Liver (tissue), 9 donors: ENCODE measurements around the gene NDRG2. TPM values are rescaled to one million over a fixed set of nuclear protein-coding genes. Genes with fewer than 3 reads are reported as not detected.

ENCODE experiments used
- DNase-seq: peaks from one replicate; pipeline ENCODE4 v3.0.0-alpha.2; 2017; ENCODE audit warnings: low spot score
- H3K27ac ChIP-seq, 2 donors: one replicate each; pipeline ENCODE4 v1.7.0; 2013; ENCODE audit warnings: inconsistent platforms in 2 of 2, low read length in 2 of 2, control low read depth in 1 of 2, low read depth in 1 of 2, mild to moderate bottlenecking in 1 of 2
- H3K27me3 ChIP-seq, 4 donors: one replicate each; pipeline versions ENCODE4 v1.6.1 to v1.7.0; 2013; ENCODE audit warnings: low read length in 3 of 4, inconsistent platforms in 1 of 4, mild to moderate bottlenecking in 1 of 4, moderate library complexity in 1 of 4; ENCODE audit not compliant: control insufficient read depth in 4 of 4, insufficient read depth in 4 of 4
- H3K36me3 ChIP-seq, 4 donors: one replicate each; pipeline versions ENCODE4 v1.6.1 to v1.7.0; 2013; ENCODE audit warnings: low read length in 3 of 4, mild to moderate bottlenecking in 3 of 4, low read depth in 1 of 4, moderate library complexity in 1 of 4; ENCODE audit not compliant: control insufficient read depth in 4 of 4, insufficient read depth in 3 of 4
- H3K4me1 ChIP-seq, 4 donors: one replicate each; pipeline versions ENCODE4 v1.6.1 to v1.7.0; 2013; ENCODE audit warnings: low read length in 3 of 4, mild to moderate bottlenecking in 3 of 4, moderate library complexity in 1 of 4; ENCODE audit not compliant: control insufficient read depth in 4 of 4, insufficient read depth in 4 of 4
- H3K4me3 ChIP-seq, 3 donors: one replicate each; pipeline versions ENCODE4 v1.6.1 to v1.7.0; 2013; ENCODE audit warnings: low read length in 3 of 3, control low read depth in 1 of 3, low read depth in 1 of 3, mild to moderate bottlenecking in 1 of 3
- H3K9ac ChIP-seq, 2 donors: one replicate each; pipeline ENCODE4 v1.7.0; 2013; ENCODE audit warnings: low read length in 2 of 2, mild to moderate bottlenecking in 2 of 2, moderate library complexity in 2 of 2, control low read depth in 1 of 2, low read depth in 1 of 2
- H3K9me3 ChIP-seq, 4 donors: one replicate each; pipeline versions ENCODE4 v1.6.1 to v1.7.0; 2013; ENCODE audit warnings: low read length in 3 of 4; ENCODE audit not compliant: control insufficient read depth in 4 of 4
- ATF3 ChIP-seq: IDR thresholded peaks from 2 replicates; pipeline ENCODE4 v1.6.1; 2016; ENCODE audit warnings: antibody characterized with exemption
- CTCF ChIP-seq: fragments of 150-350 bp; IDR thresholded peaks from 2 replicates; pipeline ENCODE4 v1.5.1; 2017; ENCODE audit warnings: improper control_type of control experiment, low read depth, low read length; ENCODE audit not compliant: missing input control
- EGR1 ChIP-seq, 2 donors: IDR thresholded peaks; 2 replicates each; pipeline ENCODE4 v1.6.1; 2016 to 2018; ENCODE audit warnings: antibody characterized with exemption in 2 of 2, low read depth in 2 of 2
- FOXA1 ChIP-seq: IDR thresholded peaks from 2 replicates; pipeline ENCODE4 v1.6.1; 2016; ENCODE audit warnings: antibody characterized with exemption
- FOXA2 ChIP-seq: IDR thresholded peaks from 2 replicates; pipeline ENCODE4 v1.6.1; 2016; ENCODE audit warnings: antibody characterized with exemption
- HNF4A ChIP-seq, 2 donors: conservative IDR thresholded peaks; 2 replicates each; pipeline ENCODE4 v1.6.1; 2016; ENCODE audit warnings: antibody characterized with exemption in 2 of 2, mild to moderate bottlenecking in 2 of 2
- JUND ChIP-seq, 2 donors: IDR thresholded peaks; 2 replicates each; pipeline ENCODE4 v1.6.1; 2016; ENCODE audit warnings: antibody characterized with exemption in 2 of 2
- MAX ChIP-seq: IDR thresholded peaks from 2 replicates; pipeline ENCODE4 v1.6.1; 2016; ENCODE audit warnings: antibody characterized with exemption
- NR2F2 ChIP-seq: IDR thresholded peaks from 2 replicates; pipeline ENCODE4 v1.6.1; 2016; ENCODE audit warnings: antibody characterized with exemption
- RAD21 ChIP-seq, 2 donors: IDR thresholded peaks; 2 replicates each; pipeline ENCODE4 v1.6.1; 2016; ENCODE audit warnings: antibody characterized with exemption in 2 of 2, mild to moderate bottlenecking in 2 of 2
- REST ChIP-seq: IDR thresholded peaks from 2 replicates; pipeline ENCODE4 v1.6.1; 2016; ENCODE audit warnings: antibody characterized with exemption, mild to moderate bottlenecking
- RXRA ChIP-seq, 2 donors: IDR thresholded peaks; 2 replicates each; pipeline ENCODE4 v1.6.1; 2017 to 2018; ENCODE audit warnings: antibody characterized with exemption in 2 of 2, mild to moderate bottlenecking in 1 of 2
- SP1 ChIP-seq: IDR thresholded peaks from 2 replicates; pipeline ENCODE4 v1.6.1; 2018; ENCODE audit warnings: antibody characterized with exemption, mild to moderate bottlenecking
- TAF1 ChIP-seq: conservative IDR thresholded peaks from 2 replicates; pipeline ENCODE4 v1.6.1; 2016; ENCODE audit warnings: antibody characterized with exemption, mild to moderate bottlenecking
- YY1 ChIP-seq: IDR thresholded peaks from 2 replicates; pipeline ENCODE4 v1.6.1; 2016; ENCODE audit warnings: antibody characterized with exemption, mild to moderate bottlenecking
- ZBTB33 ChIP-seq: IDR thresholded peaks from 2 replicates; pipeline ENCODE4 v1.6.1; 2016; ENCODE audit warnings: antibody characterized with exemption
- WGBS: extraction: QIAGEN DNeasy Blood & Tissue Kit; methylation state at CpG from one replicate; pipeline ENCODE4 v1.1.7; 2013; 5-methylcytosine and 5-hydroxymethylcytosine counted together
- polyA plus RNA-seq, 2 donors: library from polyadenylated mRNA; stranded (reverse) in 1 of 2; unstranded in 1 of 2; fragments of 200-250 nt in 1 of 2; fragments of >200 nt in 1 of 2; fragmentation: Nextera tagmentation in 1 of 2; extraction: Ambion mirVana in 1 of 2; gene quantifications; one replicate each; pipeline versions ENCODE4 v1.2.1 to v1.2.3, GENCODE V29; 2013 to 2015
- total RNA-seq, 2 donors: library from RNA; depleted of rRNA; stranded (reverse); fragments of >200 nt; gene quantifications; one replicate each; pipeline ENCODE4 v1.2.3, GENCODE V29; 2014
- donor health status: healthy.
- donor health status: healthy.
- donor health status: healthy.
- donor health status: healthy.
- donor health status: healthy.

Gene NDRG2
- total and polyA plus RNA-seq, 4 donors = 72.9 to 191 (median 132) TPM

- Histone ChIP-seq H3K27me3 (no peaks in the 10 kb centered on the region), H3K9ac (peak overlapping the region in 1 of 2 donors; percentile 56), H3K9me3 (no peaks in the 10 kb centered on the region), H3K4me1 (peaks cover 9 to 56% (median 43%) of the 10 kb centered on the region in 4 donors), H3K36me3 (peaks cover 0 to 10% (median 5%) of the 10 kb centered on the region in 4 donors), H3K4me3 (peak overlapping the region; percentile 65 to 83 (median 77)), H3K27ac (peak overlapping the region; percentile 62 to 85)
- under 1% methylated on average over 23 of the region's 23 CpGs for WGBS
- DNase-seq = peak; percentile 51
- TF ChIP-seq TAF1 (no peak), SP1 (no peak), MAX (no peak), NR2F2 (no peak), RXRA (IDR thresholded peaks at IDR 0.05) (no peak), EGR1 (IDR thresholded peaks at IDR 0.05; ENCODE audit: low read depth in 2 of 2) (no peak), CTCF (no peak), HNF4A (conservative IDR thresholded peaks at IDR 0.05) (no peak), FOXA1 (no peak), JUND (IDR thresholded peaks at IDR 0.05) (no peak), RAD21 (IDR thresholded peaks at IDR 0.05) (no peak), YY1 (no peak), FOXA2 (no peak), ZBTB33 (no peak), REST (no peak), ATF3 (no peak)
These were observed 45.9 kb upstream of the NDRG2 start for GRCh38 chr14:21070610-21071224.
